ENCODE results near the gene MGAT5B. TPM values are rescaled to one million over a fixed set of nuclear protein-coding genes. Genes with fewer than 3 reads are reported as not detected.
A peak's percentile ranks its signal among the peaks of the same experiment; 100 is the strongest.

MGAT5B gene
- total RNA-seq, 1 experiment from 2014 or later, result 1.0 TPM

GRCh38 chr17:76887802-76888201 lies 19.6 kb downstream of the MGAT5B start:
- Mint-ChIP-seq H3K4me1 (ENCODE audit: low read depth, unreplicated experiment) (no peaks in the 10 kb centered on the region), H3K9me3 (ENCODE audit: low read depth, unreplicated experiment) (no peaks in the 10 kb centered on the region), H3K27ac (ENCODE audit: unreplicated experiment) (no peak overlapping the region), H3K4me3 (ENCODE audit: low read depth, unreplicated experiment) (no peak overlapping the region), H3K27me3 (ENCODE audit: unreplicated experiment) (peaks cover 43% of the 10 kb centered on the region), H3K36me3 (ENCODE audit: insufficient read depth, unreplicated experiment) (no peaks in the 10 kb centered on the region)
- CTCF ChIA-PET, result no interaction called here
- DNase-seq, result no peak
- TF ChIP-seq CTCF (IDR thresholded peaks at IDR 0.05; ENCODE audit: unreplicated experiment), result no peak
- BruUV-seq (replicated peaks), result no TSS peak
- intact Hi-C loops (cut with micrococcal nuclease; ENCODE audit: unreplicated experiment), result no loop called here

GRCh38 chr17:76888661-76889060 lies 20.5 kb downstream of the MGAT5B start:
- intact Hi-C loops (cut with micrococcal nuclease; ENCODE audit: unreplicated experiment), result no loop called here

GRCh38 chr17:76889323-76889722 lies 21.1 kb downstream of the MGAT5B start:
- Mint-ChIP-seq H3K4me3 (ENCODE audit: low read depth, unreplicated experiment) (no peak overlapping the region), H3K27me3 (ENCODE audit: unreplicated experiment) (peaks cover 58% of the 10 kb centered on the region), H3K9me3 (ENCODE audit: low read depth, unreplicated experiment) (no peaks in the 10 kb centered on the region), H3K36me3 (ENCODE audit: insufficient read depth, unreplicated experiment) (no peaks in the 10 kb centered on the region), H3K4me1 (ENCODE audit: low read depth, unreplicated experiment) (no peaks in the 10 kb centered on the region), H3K27ac (ENCODE audit: unreplicated experiment) (no peak overlapping the region)
- no peak for TF ChIP-seq CTCF (IDR thresholded peaks at IDR 0.05; ENCODE audit: unreplicated experiment)
- no peak for DNase-seq
- CTCF ChIA-PET, result no interaction called here
- no TSS peak for BruUV-seq (replicated peaks)
- intact Hi-C loops (cut with micrococcal nuclease; ENCODE audit: unreplicated experiment), result no loop called here

More at GRCh38 chr17:76888661-76889060, 20.5 kb downstream of the MGAT5B start:
- H3K27me3 Mint-ChIP-seq (ENCODE audit: unreplicated experiment), result peaks cover 52% of the 10 kb centered on the region
- no peak overlapping the region for H3K27ac Mint-ChIP-seq (ENCODE audit: unreplicated experiment)
- H3K9me3 Mint-ChIP-seq (ENCODE audit: low read depth, unreplicated experiment), result no peaks in the 10 kb centered on the region
- no peaks in the 10 kb centered on the region for H3K4me1 Mint-ChIP-seq (ENCODE audit: low read depth, unreplicated experiment)
- TF ChIP-seq CTCF (IDR thresholded peaks at IDR 0.05; ENCODE audit: unreplicated experiment), result peak; percentile 14
- no peak overlapping the region for H3K4me3 Mint-ChIP-seq (ENCODE audit: low read depth, unreplicated experiment)
- H3K36me3 Mint-ChIP-seq (ENCODE audit: insufficient read depth, unreplicated experiment), result no peaks in the 10 kb centered on the region
- no peak for DNase-seq
- CTCF ChIA-PET, result no interaction called here
- BruUV-seq (replicated peaks), result no TSS peak

GRCh38 chr17:76892329-76892728 lies 24.1 kb downstream of the MGAT5B start:
- no peaks in the 10 kb centered on the region for H3K4me1 Mint-ChIP-seq (ENCODE audit: low read depth, unreplicated experiment)
- H3K36me3 Mint-ChIP-seq (ENCODE audit: insufficient read depth, unreplicated experiment), result no peaks in the 10 kb centered on the region
- H3K27ac Mint-ChIP-seq (ENCODE audit: unreplicated experiment), result no peak overlapping the region
- CTCF ChIA-PET, result interaction anchor here (0.6 kb wide), 1 partner anchor 171 kb away, joined by 3 read pairs; no protein-coding TSS in a partner anchor
- no peak overlapping the region for H3K4me3 Mint-ChIP-seq (ENCODE audit: low read depth, unreplicated experiment)
- no peaks in the 10 kb centered on the region for H3K9me3 Mint-ChIP-seq (ENCODE audit: low read depth, unreplicated experiment)
- intact Hi-C loops (cut with micrococcal nuclease; ENCODE audit: unreplicated experiment), result no loop called here
- TF ChIP-seq CTCF (IDR thresholded peaks at IDR 0.05; ENCODE audit: unreplicated experiment), result no peak
- no peak for DNase-seq
- peaks cover 49% of the 10 kb centered on the region for H3K27me3 Mint-ChIP-seq (ENCODE audit: unreplicated experiment)
- no TSS peak for BruUV-seq (replicated peaks)

Measured in Calu3 (cell line).